Stimulated activated naive CD4-positive, alpha-beta T cell treated with Interleukin-2 at 50 U/mL for 16 hours (primary cell): ENCODE measurements around the gene ABHD1.
"Not testable (repeated sequence)": the region's sequence is repeated elsewhere in the genome, so short reads cannot be mapped to it uniquely, and the experiment has no call there.

Experiments used
- DNase-seq: peaks from one replicate; lab custom pipeline; 2025; lab: John Stamatoyannopoulos, UW

The ABHD1 gene

GRCh38 chr2:27123302-27124150 lies at the start of gene ABHD1:
Gene ABHD1, plus strand, starts transcription at chr2:27123815. Its CDS starts 134 bp downstream, at chr2:27123949.
- DNase-seq = peak; percentile 63

- peak; percentile 3 for DNase-seq
Observed at GRCh38 chr2:27074738-27075565, 48.7 kb upstream of the ABHD1 start.

GRCh38 chr2:27075566-27075871 lies 48.1 kb upstream of the ABHD1 start:
- not testable (repeated sequence) for DNase-seq

- DNase-seq = no peak
Observed at GRCh38 chr2:27076323-27076722, 47.3 kb upstream of the ABHD1 start.

- DNase-seq = no peak
Observed at GRCh38 chr2:27077231-27077630, 46.4 kb upstream of the ABHD1 start.

GRCh38 chr2:27078267-27079194 lies 45.1 kb upstream of the ABHD1 start, which contains the start of gene EMILIN1:
Gene EMILIN1, plus strand, starts transcription at chr2:27078615. Its CDS starts 451 bp downstream, at chr2:27079066.
- no peak for DNase-seq

GRCh38 chr2:27079233-27080139 lies 44.1 kb upstream of the ABHD1 start:
- no peak for DNase-seq

- no peak for DNase-seq
Observed at GRCh38 chr2:27080140-27080469, 43.5 kb upstream of the ABHD1 start.

- DNase-seq = no peak
Observed at GRCh38 chr2:27080603-27080936, 43.0 kb upstream of the ABHD1 start.

GRCh38 chr2:27081984-27082772 lies 41.4 kb upstream of the ABHD1 start:
- no peak for DNase-seq

- DNase-seq = no peak
Observed at GRCh38 chr2:27082773-27083409, 40.7 kb upstream of the ABHD1 start.

GRCh38 chr2:27083410-27084296 lies 40.0 kb upstream of the ABHD1 start:
- DNase-seq = no peak

GRCh38 chr2:27084297-27085061 lies 39.1 kb upstream of the ABHD1 start:
- no peak for DNase-seq

- DNase-seq = no peak
Observed at GRCh38 chr2:27085062-27085672, 38.4 kb upstream of the ABHD1 start.

- DNase-seq = peak; percentile 31
Observed at GRCh38 chr2:27085673-27086089, 37.9 kb upstream of the ABHD1 start.

- DNase-seq = peak; percentile 94
Observed at GRCh38 chr2:27086090-27086723, 37.4 kb upstream of the ABHD1 start.
